ENCODE data around the gene UNC45B. TPM values are rescaled to one million over a fixed set of nuclear protein-coding genes. Genes with fewer than 3 reads are reported as not detected.

Gene UNC45B
- total RNA-seq, 1 experiment from 2014 or later = 0.22 TPM

- no peak overlapping the region for H2BK12ac ChIP-seq (ENCODE audit: insufficient read length, low read depth, low read length)
- H3K36me3 Mint-ChIP-seq (ENCODE audit: insufficient read depth in 1 of 3, low read depth in 3 of 3) = peaks cover 4 to 18% (median 6%) of the 10 kb centered on the region in 3 experiments
- H3K9me3 Mint-ChIP-seq = no peaks in the 10 kb centered on the region
- peaks cover 5% of the 10 kb centered on the region for H3K23me2 ChIP-seq (ENCODE audit: insufficient read length, low read depth, low read length, poor library complexity, severe bottlenecking)
- no peaks in the 10 kb centered on the region; the same call in 1 of the 2 replicates for H3K4me1 ChIP-seq (ENCODE audit: insufficient read depth, low read length)
- no peak overlapping the region for H2BK15ac ChIP-seq (ENCODE audit: low read depth, low read length)
- peak; percentile 59 for DNase-seq
- H3K9me3 ChIP-seq (ENCODE audit: control insufficient read depth, low read depth, low read length) = no peaks in the 10 kb centered on the region
- no peak overlapping the region for H3K14ac ChIP-seq (ENCODE audit: insufficient read depth, low read length)
- no peak overlapping the region for H3K23ac ChIP-seq (ENCODE audit: insufficient read length, low read depth, low read length)
- peak overlapping the region in 2 of 3 experiments; percentile 67 to 86; a peak in 4 of 7 replicates for H3K27ac Mint-ChIP-seq
- no peak overlapping the region for H2BK5ac ChIP-seq (ENCODE audit: insufficient read length, low read length)
- no peak overlapping the region for H3K27ac ChIP-seq (ENCODE audit: insufficient read length, low read depth, low read length)
- H3K4ac ChIP-seq (ENCODE audit: low read depth, low read length) = no peak overlapping the region
- H3K4me3 Mint-ChIP-seq = peak overlapping the region in 1 of 2 experiments; percentile 33; a peak in 3 of 5 replicates
- no peak overlapping the region for H3K56ac ChIP-seq (ENCODE audit: insufficient read length, low read depth, low read length)
- H2AFZ ChIP-seq (ENCODE audit: low read length) = no peak overlapping the region
- peaks cover 16% of the 10 kb centered on the region for H3K27me3 Mint-ChIP-seq (ENCODE audit: low read depth)
- peaks cover 2% of the 10 kb centered on the region for H4K20me1 ChIP-seq (ENCODE audit: control insufficient read depth, insufficient read depth, insufficient read length)
- no peak overlapping the region for H2AK5ac ChIP-seq (ENCODE audit: insufficient read length, low read length)
- H3K79me2 ChIP-seq (ENCODE audit: insufficient read depth, low read length) = no peaks in the 10 kb centered on the region
- no peak overlapping the region for H3K9ac ChIP-seq (ENCODE audit: extremely low read depth, insufficient read length, low read length)
- no peak overlapping the region for H2BK120ac ChIP-seq (ENCODE audit: low read depth, low read length, poor library complexity, severe bottlenecking)
- no CpG with 5 or more reads among the region's 12 CpGs for WGBS (ENCODE audit: extremely low coverage, insufficient read length, low lambda C conversion rate)
- H4K91ac ChIP-seq (ENCODE audit: insufficient read length, low read depth, low read length) = no peak overlapping the region
- no peak overlapping the region for H3T11ph ChIP-seq (ENCODE audit: low read length)
- no peaks in the 10 kb centered on the region for H3K79me1 ChIP-seq (ENCODE audit: insufficient read depth, low read depth, low read length, poor library complexity, severe bottlenecking)
- H4K8ac ChIP-seq (replicated peaks; ENCODE audit: insufficient read length, low read depth, low read length) = no peak overlapping the region
- H3K4me1 Mint-ChIP-seq = peaks cover 21 to 23% of the 10 kb centered on the region in 2 experiments
- no peak overlapping the region for H3K18ac ChIP-seq (ENCODE audit: insufficient read length, low read depth, low read length)
- H2BK20ac ChIP-seq (ENCODE audit: low read depth, low read length, poor library complexity, severe bottlenecking) = no peak overlapping the region
- H3K4me2 ChIP-seq (ENCODE audit: insufficient read depth, insufficient read length, low read length) = no peak overlapping the region
- no peaks in the 10 kb centered on the region for H3K27me3 ChIP-seq (ENCODE audit: insufficient read depth, low read length)
- no peak overlapping the region for H4K5ac ChIP-seq (ENCODE audit: insufficient read length, low read depth, low read length)
- peak; percentile 22; the same call in 1 of the 3 replicates for TF ChIP-seq CTCF (conservative IDR thresholded peaks at IDR 0.05)
These were observed 30.8 kb upstream of the UNC45B start for GRCh38 chr17:35116845-35117244.

Measured in H9 (cell line).